GM23248 (cell line): ENCODE measurements around the gene PREX1. TPM values are rescaled to one million over a fixed set of nuclear protein-coding genes. Genes with fewer than 3 reads are reported as not detected.

Experiments
- DNase-seq: peaks from one replicate; pipeline ENCODE4 v3.0.0-alpha.2; 2015
- H2AFZ ChIP-seq: fragments of 200-600 bp; sonication (generic); 2 replicates; pipeline ENCODE4 v1.6.1; 2016; ENCODE audit warnings: antibody characterized with exemption
- H3F3A ChIP-seq: fragments of 200-600 bp; sonication (generic); 2 replicates; pipeline ENCODE4 v1.6.1; 2016; ENCODE audit warnings: mild to moderate bottlenecking, antibody characterized with exemption, mixed run types; ENCODE audit not compliant: insufficient read depth
- H3K27ac ChIP-seq: fragments of 200-600 bp; sonication (generic); 2 replicates; pipeline ENCODE4 v1.5.1; 2016; ENCODE audit warnings: mild to moderate bottlenecking
- H3K27me3 ChIP-seq: fragments of 200-600 bp; sonication (generic); replicated peaks from 2 replicates; pipeline ENCODE4 v1.6.1; 2016; ENCODE audit warnings: mild to moderate bottlenecking; ENCODE audit not compliant: insufficient read depth
- H3K36me3 ChIP-seq: fragments of 200-600 bp; sonication (generic); 2 replicates; pipeline ENCODE4 v1.6.1; 2016; ENCODE audit warnings: low read depth, mild to moderate bottlenecking
- H3K4me1 ChIP-seq: fragments of 200-600 bp; sonication (generic); 2 replicates; pipeline ENCODE4 v1.6.1; 2016; ENCODE audit warnings: mild to moderate bottlenecking; ENCODE audit not compliant: insufficient read depth
- H3K4me2 ChIP-seq: fragments of 200-600 bp; sonication (generic); one replicate; pipeline ENCODE4 v1.6.1; 2016; ENCODE audit warnings: mild to moderate bottlenecking; ENCODE audit not compliant: unreplicated experiment
- H3K4me3 ChIP-seq: fragments of 200-600 bp; sonication (generic); 2 replicates; pipeline ENCODE4 v1.5.1; 2016; ENCODE audit warnings: mild to moderate bottlenecking
- H3K79me2 ChIP-seq: fragments of 200-600 bp; sonication (generic); 2 replicates; pipeline ENCODE4 v1.6.1; 2016; ENCODE audit warnings: mild to moderate bottlenecking; ENCODE audit not compliant: insufficient read depth
- H3K9ac ChIP-seq: fragments of 200-600 bp; sonication (generic); 2 replicates; pipeline ENCODE4 v1.6.1; 2016; ENCODE audit warnings: mild to moderate bottlenecking
- H3K9me2 ChIP-seq: fragments of 200-600 bp; sonication (generic); 2 replicates; pipeline ENCODE4 v1.6.1; 2016; ENCODE audit warnings: mixed run types, mild to moderate bottlenecking, moderate library complexity; ENCODE audit not compliant: insufficient read depth
- H3K9me3 ChIP-seq: fragments of 200-600 bp; sonication (generic); one replicate; pipeline ENCODE4 v1.6.1; 2017; ENCODE audit warnings: low read depth
- H4K20me1 ChIP-seq: fragments of 200-600 bp; sonication (generic); 2 replicates; pipeline ENCODE4 v1.6.0; 2016; ENCODE audit not compliant: insufficient read depth
- EZH2 ChIP-seq: fragments of 200-600 bp; sonication (generic); IDR thresholded peaks from 2 replicates; pipeline ENCODE4 v1.6.1; 2018; ENCODE audit warnings: antibody characterized with exemption, mild to moderate bottlenecking; ENCODE audit not compliant: insufficient read depth, poor library complexity, severe bottlenecking
- EZH2phosphoT487 ChIP-seq: fragments of 200-600 bp; sonication (generic); IDR thresholded peaks from 2 replicates; pipeline ENCODE4 v1.6.1; 2018; ENCODE audit warnings: antibody characterized with exemption, moderate library complexity, mild to moderate bottlenecking, low read depth; ENCODE audit not compliant: insufficient read depth
- WGBS, 2 experiments: methylation state at CpG; one replicate each; pipeline ENCODE4 v1.1.6; 2015 to 2017; ENCODE audit warnings: low lambda C conversion rate in 2 of 2, low coverage in 1 of 2; ENCODE audit errors: missing lambda C conversion rate in 2 of 2; 5-methylcytosine and 5-hydroxymethylcytosine counted together
- in situ Hi-C: fragments of 300-500 bp; cut with MboI; formaldehyde crosslinking; loops from 2 replicates; pipeline ENCODE4 v1.15.0; 2020
- polyA plus RNA-seq: library from polyadenylated mRNA; unstranded; fragments of >200 nt; fragmentation: Nextera tagmentation; extraction: Ambion mirVana; gene quantifications from 2 replicates; pipeline ENCODE4 v1.2.1, GENCODE V29; 2016
- total RNA-seq: library from RNA; depleted of rRNA; stranded (reverse); fragments of >200 nt; shearing (Covaris generic); gene quantifications from 2 replicates; pipeline ENCODE4 v1.2.3, GENCODE V29; 2014

PREX1 gene
- total and polyA plus RNA-seq, 2 experiments from 2014 or later: 0.13 to 0.65 TPM

- no peaks in the 10 kb centered on the region for H3F3A ChIP-seq
- in situ Hi-C loops: no loop called here
- H3K9me3 ChIP-seq: no peaks in the 10 kb centered on the region
- H3K36me3 ChIP-seq: no peaks in the 10 kb centered on the region
- H3K27me3 ChIP-seq: no peaks in the 10 kb centered on the region
- 57 to 62% methylated on average over 6 of the region's 6 CpGs for WGBS, 2 experiments
- no peak overlapping the region for H3K9ac ChIP-seq
- H3K9me2 ChIP-seq: no peaks in the 10 kb centered on the region
- TF ChIP-seq EZH2: no peak
- TF ChIP-seq EZH2phosphoT487: no peak
- no peak overlapping the region for H3K4me2 ChIP-seq
- H3K27ac ChIP-seq: no peak overlapping the region
- H4K20me1 ChIP-seq: no peaks in the 10 kb centered on the region
- no peaks in the 10 kb centered on the region for H3K79me2 ChIP-seq
- H2AFZ ChIP-seq: no peak overlapping the region
- no peak for DNase-seq
- no peak overlapping the region for H3K4me3 ChIP-seq
- H3K4me1 ChIP-seq: no peaks in the 10 kb centered on the region
Observed at GRCh38 chr20:48858075-48858790, 30.4 kb upstream of the PREX1 start.

DNA sequence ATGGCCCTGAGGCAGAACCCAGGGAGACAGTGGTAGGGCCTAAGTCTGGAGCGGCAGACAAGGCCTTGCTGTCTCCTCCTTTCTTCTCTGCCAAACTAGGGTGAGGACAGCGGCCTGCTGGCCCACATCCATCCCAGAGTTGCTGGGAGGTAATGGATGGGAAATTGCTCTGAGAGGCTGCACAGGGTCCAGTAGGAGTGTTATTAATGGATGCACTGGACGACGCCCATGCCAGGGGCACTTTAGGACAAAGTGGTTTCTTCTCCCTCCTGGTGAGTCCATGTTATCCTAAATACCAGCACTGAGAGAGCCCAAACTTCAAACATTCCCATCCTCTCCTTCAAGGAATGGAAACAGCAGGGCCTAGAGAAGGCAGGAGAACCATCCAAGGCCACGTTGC is 28.3 kb upstream of the PREX1 start:
- Histone ChIP-seq H3K79me2 (no peaks in the 10 kb centered on the region), H3F3A (no peaks in the 10 kb centered on the region), H3K36me3 (no peaks in the 10 kb centered on the region), H3K9me2 (no peaks in the 10 kb centered on the region), H3K4me2 (no peak overlapping the region), H3K4me3 (no peak overlapping the region), H3K9me3 (no peaks in the 10 kb centered on the region), H2AFZ (no peak overlapping the region), H3K27ac (no peak overlapping the region), H4K20me1 (no peaks in the 10 kb centered on the region), H3K27me3 (no peaks in the 10 kb centered on the region), H3K9ac (no peak overlapping the region), H3K4me1 (no peaks in the 10 kb centered on the region)
- no peak for DNase-seq
- TF ChIP-seq EZH2phosphoT487 (no peak), EZH2 (no peak)
- WGBS, 2 experiments: 90 to 91% methylated on average over 5 of the region's 5 CpGs
- in situ Hi-C loops: no loop called here

- DNase-seq: no peak
- no peaks in the 10 kb centered on the region for H3K4me1 ChIP-seq
- no peaks in the 10 kb centered on the region for H3K36me3 ChIP-seq
- in situ Hi-C loops: no loop called here
- H3K9me2 ChIP-seq: no peaks in the 10 kb centered on the region
- H3F3A ChIP-seq: no peaks in the 10 kb centered on the region
- H2AFZ ChIP-seq: no peak overlapping the region
- WGBS, 2 experiments: 90 to 94% methylated on average over 4 of the region's 4 CpGs
- no peaks in the 10 kb centered on the region for H4K20me1 ChIP-seq
- H3K79me2 ChIP-seq: no peaks in the 10 kb centered on the region
- H3K27me3 ChIP-seq: peaks cover 4% of the 10 kb centered on the region
- no peak overlapping the region for H3K27ac ChIP-seq
- TF ChIP-seq EZH2 (no peak), EZH2phosphoT487 (no peak)
- no peak overlapping the region for H3K4me3 ChIP-seq
- H3K9ac ChIP-seq: no peak overlapping the region
- no peak overlapping the region for H3K4me2 ChIP-seq
- no peaks in the 10 kb centered on the region for H3K9me3 ChIP-seq
Observed at GRCh38 chr20:48855046-48855445, 27.2 kb upstream of the PREX1 start.

DNA sequence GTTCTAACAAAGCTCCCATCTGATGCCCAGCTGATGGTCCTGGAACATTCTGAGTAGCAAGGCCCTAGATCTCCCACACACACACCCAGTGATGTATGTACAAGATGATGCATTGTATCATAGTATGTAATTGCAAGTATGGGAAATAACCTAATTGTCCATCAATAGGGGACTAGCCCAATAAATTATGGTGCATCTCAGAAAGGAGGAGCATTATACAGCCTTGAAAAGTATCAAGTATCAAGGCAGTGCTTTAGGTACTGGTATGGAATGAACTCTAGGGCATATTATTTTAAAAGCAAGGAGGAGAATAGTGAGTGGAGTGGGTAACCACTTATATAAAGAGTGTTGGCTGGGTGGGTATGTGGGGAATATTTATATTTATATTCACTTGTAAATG is 24.8 kb upstream of the PREX1 start:
- H3K4me3 ChIP-seq: no peak overlapping the region
- in situ Hi-C loops: no loop called here
- TF ChIP-seq EZH2phosphoT487: no peak
- TF ChIP-seq EZH2: no peak
- no peaks in the 10 kb centered on the region for H4K20me1 ChIP-seq
- DNase-seq: no peak
- H3K27ac ChIP-seq: no peak overlapping the region
- H2AFZ ChIP-seq: no peak overlapping the region
- H3F3A ChIP-seq: no peaks in the 10 kb centered on the region
- H3K4me1 ChIP-seq: no peaks in the 10 kb centered on the region
- no peaks in the 10 kb centered on the region for H3K9me2 ChIP-seq
- H3K27me3 ChIP-seq: peaks cover 13% of the 10 kb centered on the region
- no peaks in the 10 kb centered on the region for H3K9me3 ChIP-seq
- H3K9ac ChIP-seq: no peak overlapping the region
- no peak overlapping the region for H3K4me2 ChIP-seq
- no peaks in the 10 kb centered on the region for H3K36me3 ChIP-seq
- no peaks in the 10 kb centered on the region for H3K79me2 ChIP-seq

DNA sequence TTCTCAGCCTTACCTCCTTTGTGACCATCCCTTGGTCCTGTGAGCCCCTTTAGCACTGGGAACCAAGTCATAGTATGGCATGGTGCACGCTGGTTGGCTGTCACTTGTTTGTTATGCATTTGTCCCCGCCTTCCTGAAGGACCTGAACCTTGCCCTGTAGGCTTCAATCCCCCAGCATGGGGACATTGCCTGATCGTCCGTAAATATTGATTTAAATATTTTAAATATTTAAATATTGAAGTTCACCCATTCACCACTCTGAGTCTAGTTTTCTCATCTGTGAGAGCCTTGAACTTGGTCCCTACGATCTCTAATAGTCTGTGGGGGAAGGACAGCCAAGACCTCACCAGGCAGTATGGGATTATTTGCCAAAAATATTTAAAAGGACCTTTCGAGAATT is 23.8 kb upstream of the PREX1 start:
- WGBS, 2 experiments: 87 to 93% methylated on average over 6 of the region's 6 CpGs
- H3K36me3 ChIP-seq: no peaks in the 10 kb centered on the region
- in situ Hi-C loops: no loop called here
- no peaks in the 10 kb centered on the region for H4K20me1 ChIP-seq
- TF ChIP-seq EZH2phosphoT487 (no peak), EZH2 (no peak)
- H3K4me3 ChIP-seq: no peak overlapping the region
- no peak overlapping the region for H3K9ac ChIP-seq
- H3K27ac ChIP-seq: no peak overlapping the region
- H3K9me3 ChIP-seq: no peaks in the 10 kb centered on the region
- DNase-seq: no peak
- H3K79me2 ChIP-seq: no peaks in the 10 kb centered on the region
- no peak overlapping the region for H2AFZ ChIP-seq
- H3F3A ChIP-seq: no peaks in the 10 kb centered on the region
- H3K27me3 ChIP-seq: peaks cover 13% of the 10 kb centered on the region
- H3K9me2 ChIP-seq: no peaks in the 10 kb centered on the region
- no peak overlapping the region for H3K4me2 ChIP-seq
- H3K4me1 ChIP-seq: no peaks in the 10 kb centered on the region
